Gastrocnemius medialis (tissue), 4 donors: ENCODE measurements around the gene NKIRAS2. TPM values are rescaled to one million over a fixed set of nuclear protein-coding genes. Genes with fewer than 3 reads are reported as not detected.

Experiments used
- ATAC-seq, 2 donors: fragments of 150-250 bp; one replicate each; pipeline ENCODE4 v1.9.1; 2016
- DNase-seq, 2 donors: peaks; one replicate each; pipeline ENCODE4 v3.0.0-alpha.2; 2019
- H3K27ac ChIP-seq, 4 donors: fragments of 200-600 bp; sonication (generic); 1 replicate in 1 of 4; 2 replicates in 3 of 4; pipeline ENCODE4 v1.5.1; 2016 to 2018; ENCODE audit warnings: mild to moderate bottlenecking in 2 of 4, moderate library complexity in 1 of 4
- H3K27me3 ChIP-seq, 3 donors: fragments of 200-600 bp; sonication (generic) in 2 of 3; 1 replicate in 1 of 3; 2 replicates in 2 of 3; pipeline versions ENCODE4 v1.5.1 to v1.6.0; 2016 to 2019; ENCODE audit warnings: mild to moderate bottlenecking in 1 of 3, moderate library complexity in 1 of 3
- H3K36me3 ChIP-seq, 2 donors: fragments of 200-600 bp; sonication (generic) in 1 of 2; one replicate each; pipeline ENCODE4 v1.5.1; 2017 to 2018
- H3K4me1 ChIP-seq, 2 donors: fragments of 200-600 bp; sonication (generic) in 1 of 2; one replicate each; pipeline ENCODE4 v1.5.1; 2016 to 2017; ENCODE audit warnings: mild to moderate bottlenecking in 2 of 2
- H3K4me3 ChIP-seq, 4 donors: fragments of 200-600 bp; sonication (generic) in 3 of 4; 1 replicate in 1 of 4; 2 replicates in 3 of 4; pipeline ENCODE4 v1.5.1; 2016 to 2019; ENCODE audit warnings: mild to moderate bottlenecking in 2 of 4
- H3K9me3 ChIP-seq, 3 donors: fragments of 200-600 bp; sonication (generic) in 2 of 3; 1 replicate in 1 of 3; 2 replicates in 2 of 3; pipeline ENCODE4 v1.5.1; 2016 to 2019
- POLR2A ChIP-seq, 2 donors: fragments of 450-650 bp; IDR thresholded peaks; one replicate each; pipeline ENCODE4 v1.6.1; 2017; ENCODE audit warnings: antibody characterized with exemption in 2 of 2, mild to moderate bottlenecking in 2 of 2, moderate library complexity in 2 of 2
- in situ Hi-C, 4 donors: fragments of 200-750 bp; cut with MboI; loops; one replicate each; pipeline versions ENCODE4 v1.15.0 to v1.8.0; 2017; ENCODE audit warnings: low sequenced_read_pairs in 4 of 4
- intact Hi-C: fragments of 100-400 bp; cut with DNase I; formaldehyde crosslinking; loops from one replicate; pipeline ENCODE4 v1.15.1; 2023; ENCODE audit warnings: low total_unique reads
- total RNA-seq, 4 donors: library from RNA; depleted of rRNA; stranded (reverse); fragments of >200 nt; gene quantifications; one replicate each; pipeline versions ENCODE4 v1.1.0 to v1.2.3, GENCODE V29; 2016
- TF ChIP-seq, protein P1 (sequence below), 5 experiments: fragments of 450-650 bp in 3 of 5; fragments of 200-600 bp in 2 of 5; sonication (generic) in 2 of 5; IDR thresholded peaks in 4 of 5; conservative IDR thresholded peaks in 1 of 5; 1 replicate in 4 of 5; 2 replicates in 1 of 5; pipeline ENCODE4 v1.5.1; 2016 to 2019; ENCODE audit warnings: antibody characterized with exemption in 5 of 5, mild to moderate bottlenecking in 3 of 5, moderate library complexity in 3 of 5

NKIRAS2 gene
- total RNA-seq, result 10 to 100 TPM; 48.8 to 77.0 (median 63.4) TPM

DNA sequence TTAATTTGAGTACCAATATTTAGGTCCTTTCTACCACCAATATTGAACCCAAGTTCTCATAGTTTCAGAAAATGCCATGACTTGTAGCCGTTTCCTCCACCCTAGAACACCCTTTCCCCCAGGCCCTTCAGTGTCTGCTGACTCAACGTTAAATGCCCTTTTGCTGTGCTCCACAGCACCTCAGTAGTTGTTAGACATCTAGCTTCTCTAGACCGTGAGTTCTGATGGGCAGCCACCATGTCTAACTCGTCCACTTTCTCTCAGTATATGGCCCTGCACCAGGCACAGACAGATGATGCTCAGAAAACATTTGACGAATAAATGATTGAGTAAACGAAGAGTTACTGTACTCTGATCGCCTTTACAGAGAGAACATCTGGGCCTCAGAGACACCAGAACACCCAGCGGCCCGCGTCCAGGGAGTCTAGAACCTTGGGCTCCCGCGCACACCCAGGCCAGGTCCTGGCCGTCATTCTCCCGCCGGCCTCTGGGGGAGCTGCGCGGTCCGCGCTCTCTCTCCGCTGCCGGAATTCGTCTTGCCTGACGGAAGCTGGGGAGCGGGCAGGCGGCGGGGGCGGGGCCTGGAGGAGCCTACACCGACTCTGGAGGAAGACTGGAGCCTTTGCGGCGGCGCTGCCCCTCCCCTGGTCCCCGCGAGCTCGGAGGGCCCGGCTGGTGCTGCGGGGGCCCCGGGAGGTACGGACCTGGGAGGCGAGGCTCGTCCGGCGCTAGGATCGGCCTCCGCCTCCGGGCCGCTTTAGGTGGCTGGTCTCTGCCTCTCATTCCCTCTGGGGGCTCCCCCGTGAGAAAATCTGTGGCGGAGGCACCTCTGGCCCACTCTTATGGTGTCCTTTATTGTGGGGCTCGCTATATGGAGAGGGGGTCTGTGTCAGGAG is at the start of gene NKIRAS2:
NKIRAS2 (plus strand) TSS at position 582 of the 896 bp plus-strand sequence. CDS start 1,488 bp downstream, outside the sequence.
- ATAC-seq, result peak; percentile 59 to 66
- Histone ChIP-seq H3K27ac (peak within 1 kb of the TSS; percentile 90 to 96 (median 94)), H3K4me3 (peak within 1 kb of the TSS; percentile 77 to 99 (median 96)), H3K9me3 (no peaks in the 10 kb centered on the region), H3K36me3 (peaks cover 0 to 23% of the 10 kb centered on the region in 2 donors), H3K27me3 (no peaks in the 10 kb centered on the region), H3K4me1 (peaks cover 50 to 51% of the 10 kb centered on the region in 2 donors)
- TF ChIP-seq POLR2A (IDR thresholded peaks at IDR 0.05), result peak; percentile 58 to 66
- TF ChIP-seq, protein P1, sequence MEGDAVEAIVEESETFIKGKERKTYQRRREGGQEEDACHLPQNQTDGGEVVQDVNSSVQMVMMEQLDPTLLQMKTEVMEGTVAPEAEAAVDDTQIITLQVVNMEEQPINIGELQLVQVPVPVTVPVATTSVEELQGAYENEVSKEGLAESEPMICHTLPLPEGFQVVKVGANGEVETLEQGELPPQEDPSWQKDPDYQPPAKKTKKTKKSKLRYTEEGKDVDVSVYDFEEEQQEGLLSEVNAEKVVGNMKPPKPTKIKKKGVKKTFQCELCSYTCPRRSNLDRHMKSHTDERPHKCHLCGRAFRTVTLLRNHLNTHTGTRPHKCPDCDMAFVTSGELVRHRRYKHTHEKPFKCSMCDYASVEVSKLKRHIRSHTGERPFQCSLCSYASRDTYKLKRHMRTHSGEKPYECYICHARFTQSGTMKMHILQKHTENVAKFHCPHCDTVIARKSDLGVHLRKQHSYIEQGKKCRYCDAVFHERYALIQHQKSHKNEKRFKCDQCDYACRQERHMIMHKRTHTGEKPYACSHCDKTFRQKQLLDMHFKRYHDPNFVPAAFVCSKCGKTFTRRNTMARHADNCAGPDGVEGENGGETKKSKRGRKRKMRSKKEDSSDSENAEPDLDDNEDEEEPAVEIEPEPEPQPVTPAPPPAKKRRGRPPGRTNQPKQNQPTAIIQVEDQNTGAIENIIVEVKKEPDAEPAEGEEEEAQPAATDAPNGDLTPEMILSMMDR (IDR thresholded peaks at IDR 0.05 in 4 of 5, conservative IDR thresholded peaks at IDR 0.05 in 1 of 5), result peak; percentile 91 to 98 (median 96)
- peak; percentile 91 to 93 for DNase-seq
- in situ Hi-C loops (loop anchor here in 3 of 4 donors (10.0 kb wide), 2 partner anchors 85 to 95 kb away; partner anchors contain the start of gene DHX58 (in 2 of the 3)), intact Hi-C loops (loop anchor here (5.0 kb wide), 1 partner anchor 232 kb away; the partner anchor contains the start of gene JUP)

DNA sequence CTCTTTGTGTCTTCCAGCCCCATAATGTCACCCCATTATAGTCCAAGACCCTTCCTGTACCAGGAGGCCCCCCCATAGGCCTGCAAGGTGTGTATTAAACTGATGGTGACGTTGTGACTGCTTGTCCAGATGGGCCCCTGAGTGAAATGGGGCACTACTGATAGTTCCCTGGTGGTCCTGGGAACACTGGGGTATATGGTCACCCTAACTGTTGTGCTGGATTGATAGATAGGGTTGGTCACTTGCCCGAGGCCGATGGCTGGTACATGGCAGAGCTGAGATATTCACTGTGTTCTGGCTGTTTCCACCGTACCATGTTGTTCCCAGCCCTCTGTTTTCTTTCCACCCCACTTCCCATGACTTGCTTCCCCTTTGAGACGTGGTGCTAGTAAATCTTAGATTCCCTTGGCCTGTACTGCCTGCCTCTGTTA is 49.0 kb upstream of the NKIRAS2 start:
- intact Hi-C loops, result no loop called here

DNA sequence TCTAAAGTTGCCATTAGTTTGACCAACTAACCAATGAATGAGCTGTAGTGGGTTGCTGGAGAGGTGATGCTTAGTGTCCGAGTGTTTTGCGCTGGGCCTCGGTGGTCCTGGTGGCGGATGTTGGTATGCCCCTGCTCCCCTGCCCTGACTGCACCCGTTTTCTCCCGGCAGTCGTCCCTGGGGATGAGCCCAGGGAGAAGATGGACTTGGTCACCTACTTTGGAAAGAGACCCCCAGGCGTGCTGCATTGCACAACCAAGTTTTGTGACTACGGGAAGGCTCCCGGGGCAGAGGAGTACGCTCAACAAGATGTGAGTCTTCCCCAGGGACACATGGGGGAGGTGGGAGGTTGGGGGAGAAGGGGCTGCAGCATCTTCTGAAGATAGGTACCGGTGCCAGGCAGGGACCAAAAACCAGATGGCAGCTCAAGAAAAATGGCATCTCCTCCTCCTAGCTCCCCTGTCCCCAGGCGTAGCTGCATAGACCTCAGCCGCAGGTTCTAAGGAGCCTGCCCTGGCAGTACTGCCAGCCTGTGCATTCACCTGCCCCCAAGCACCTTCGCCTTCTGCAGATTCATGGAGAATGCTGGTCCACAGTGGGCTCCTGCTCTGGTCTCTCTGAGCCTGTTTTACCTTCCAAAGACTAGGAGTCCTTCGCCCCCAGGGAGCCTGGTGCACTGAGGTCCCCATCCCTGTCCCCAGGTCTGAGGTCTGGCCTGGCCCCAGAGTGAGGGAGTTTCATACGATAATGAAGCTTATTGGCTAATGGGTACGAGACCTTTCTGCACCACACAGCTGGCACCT is 48.0 kb upstream of the NKIRAS2 start:
- DNase-seq (no peak), ATAC-seq (no peak)
- TF ChIP-seq, protein P1 (IDR thresholded peaks at IDR 0.05 in 4 of 5, conservative IDR thresholded peaks at IDR 0.05 in 1 of 5), result no peak
- TF ChIP-seq POLR2A (IDR thresholded peaks at IDR 0.05), result no peak
- H3K4me3 ChIP-seq, result no peak overlapping the region
- intact Hi-C loops (no loop called here), in situ Hi-C loops (no loop called here)
- H3K4me1 ChIP-seq, result peaks cover 33 to 48% of the 10 kb centered on the region in 2 donors
- H3K27ac ChIP-seq, result peak overlapping the region; percentile 72 to 85 (median 77)
- peaks cover 3 to 52% of the 10 kb centered on the region in 2 donors for H3K36me3 ChIP-seq
- no peaks in the 10 kb centered on the region for H3K9me3 ChIP-seq
- no peaks in the 10 kb centered on the region for H3K27me3 ChIP-seq

More for the DNA sequence above, 49.0 kb upstream of the NKIRAS2 start:
- in situ Hi-C loops, result no loop called here
- ATAC-seq (no peak), DNase-seq (no peak)
- peaks cover 0 to 42% of the 10 kb centered on the region in 2 donors for H3K36me3 ChIP-seq
- TF ChIP-seq, protein P1 (IDR thresholded peaks at IDR 0.05 in 4 of 5, conservative IDR thresholded peaks at IDR 0.05 in 1 of 5), result no peak
- no peak for TF ChIP-seq POLR2A (IDR thresholded peaks at IDR 0.05)
- H3K4me1 ChIP-seq, result peaks cover 35 to 51% of the 10 kb centered on the region in 2 donors
- no peak overlapping the region for H3K4me3 ChIP-seq
- no peaks in the 10 kb centered on the region for H3K27me3 ChIP-seq
- H3K27ac ChIP-seq, result peak overlapping the region in 3 of 4 donors; percentile 24 to 85 (median 29)
- no peaks in the 10 kb centered on the region for H3K9me3 ChIP-seq

DNA sequence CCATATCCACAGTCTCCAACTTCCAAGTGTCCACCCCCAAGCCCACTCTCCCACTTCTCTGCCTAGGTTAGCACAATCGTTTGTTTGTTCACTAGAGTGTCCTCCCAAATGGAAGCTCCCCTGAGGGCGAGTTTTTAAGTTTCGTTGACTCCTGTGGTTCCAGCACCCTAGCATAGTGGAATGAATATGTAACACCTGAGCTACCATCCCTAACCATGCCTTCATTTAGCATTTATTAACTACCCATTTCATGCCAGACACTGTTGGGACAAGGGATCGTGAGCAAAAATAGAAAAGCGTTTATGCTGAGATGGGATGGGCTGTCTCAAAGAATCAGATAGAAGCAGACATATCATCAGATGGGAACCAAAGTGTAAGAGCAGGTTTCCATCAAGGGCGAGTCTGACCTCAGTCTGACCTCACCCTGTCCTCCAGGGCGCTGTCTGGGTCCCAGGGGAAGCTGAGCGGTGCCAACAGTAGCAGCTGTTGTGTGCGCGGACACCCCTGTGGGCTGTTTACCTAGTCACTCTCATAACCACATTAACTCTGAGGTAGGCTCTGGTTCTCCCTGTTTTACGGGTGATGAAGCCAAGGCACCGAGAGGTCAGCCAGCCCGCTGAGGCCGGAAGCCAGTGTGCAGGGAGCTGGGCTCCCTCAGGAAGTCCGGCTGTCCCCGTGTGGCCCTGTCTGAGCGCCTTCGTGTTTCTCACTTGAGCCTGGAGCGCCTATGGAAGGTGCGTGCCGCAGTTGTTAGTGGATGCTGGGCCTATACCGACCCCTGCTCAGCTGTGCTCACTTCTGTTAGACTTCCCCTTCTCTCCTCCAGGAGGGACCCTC is 47.1 kb upstream of the NKIRAS2 start:
- H3K27me3 ChIP-seq, result no peaks in the 10 kb centered on the region
- intact Hi-C loops (no loop called here), in situ Hi-C loops (no loop called here)
- peaks cover 26 to 44% of the 10 kb centered on the region in 2 donors for H3K4me1 ChIP-seq
- H3K36me3 ChIP-seq, result peaks cover 4 to 61% of the 10 kb centered on the region in 2 donors
- TF ChIP-seq, protein P1 (IDR thresholded peaks at IDR 0.05 in 4 of 5, conservative IDR thresholded peaks at IDR 0.05 in 1 of 5), result no peak
- TF ChIP-seq POLR2A (IDR thresholded peaks at IDR 0.05), result no peak
- peak; percentile 70 to 86 for ATAC-seq
- no peaks in the 10 kb centered on the region for H3K9me3 ChIP-seq
- H3K4me3 ChIP-seq, result peak overlapping the region in 1 of 4 donors; percentile 9
- peak in 1 of 2 donors; percentile 84 for DNase-seq
- peak overlapping the region; percentile 72 to 85 (median 77) for H3K27ac ChIP-seq
